GM23338 (cell line): ENCODE measurements around the gene DERA. TPM values are rescaled to one million over a fixed set of nuclear protein-coding genes. Genes with fewer than 3 reads are reported as not detected.
A peak's percentile ranks its signal among the peaks of the same experiment; 100 is the strongest.

Experiments
- ATAC-seq: fragments of 200-7000 bp; cut with Tn5 transposase; 3 replicates; pipeline ENCODE4 v1.9.1; 2020
- DNase-seq: peaks from one replicate; pipeline ENCODE4 v3.0.0-alpha.2; 2015; ENCODE audit warnings: low spot score
- H2AFZ ChIP-seq: fragments of 200-600 bp; sonication (generic); 2 replicates; pipeline ENCODE4 v1.8.0; 2016; ENCODE audit warnings: antibody characterized with exemption, mild to moderate bottlenecking, moderate library complexity
- H3F3A ChIP-seq: fragments of 200-600 bp; sonication (generic); replicated peaks from 2 replicates; pipeline ENCODE4 v1.8.0; 2017; ENCODE audit warnings: antibody characterized with exemption, mixed run types, low read depth
- H3K27ac ChIP-seq: fragments of 200-600 bp; sonication (generic); 2 replicates; pipeline ENCODE4 v1.6.1; 2016; ENCODE audit warnings: low read depth
- H3K27me3 ChIP-seq: fragments of 200-600 bp; sonication (generic); 2 replicates; pipeline ENCODE4 v1.8.0; 2016; ENCODE audit warnings: mild to moderate bottlenecking, mixed run types, moderate library complexity; ENCODE audit not compliant: insufficient read depth
- H3K36me3 ChIP-seq: fragments of 200-600 bp; sonication (generic); 2 replicates; pipeline ENCODE4 v1.8.0; 2016; ENCODE audit warnings: mild to moderate bottlenecking; ENCODE audit not compliant: insufficient read depth
- H3K4me1 ChIP-seq: fragments of 200-600 bp; sonication (generic); 2 replicates; pipeline ENCODE4 v1.8.0; 2016; ENCODE audit warnings: mild to moderate bottlenecking, moderate library complexity; ENCODE audit not compliant: insufficient read depth
- H3K4me2 ChIP-seq: fragments of 200-600 bp; sonication (generic); 2 replicates; pipeline ENCODE4 v1.7.1; 2017; ENCODE audit warnings: mixed run types
- H3K4me3 ChIP-seq: fragments of 200-600 bp; sonication (generic); 2 replicates; pipeline ENCODE4 v1.6.1; 2016; ENCODE audit warnings: mixed run types
- H3K79me2 ChIP-seq: fragments of 200-600 bp; sonication (generic); replicated peaks from 2 replicates; pipeline ENCODE4 v1.8.0; 2017; ENCODE audit warnings: mild to moderate bottlenecking; ENCODE audit not compliant: insufficient read depth
- H3K9me2 ChIP-seq: fragments of 200-600 bp; sonication (generic); 2 replicates; pipeline ENCODE4 v1.8.0; 2017; ENCODE audit not compliant: insufficient read depth
- H4K20me1 ChIP-seq: fragments of 200-600 bp; sonication (generic); replicated peaks from 2 replicates; pipeline ENCODE4 v1.8.0; 2017; ENCODE audit warnings: mild to moderate bottlenecking; ENCODE audit not compliant: insufficient read depth
- H3K27ac Mint-ChIP-seq: 2 replicates; pipeline ENCODE4 v1.8.0; 2020; ENCODE audit warnings: inconsistent platforms, mild to moderate bottlenecking, moderate library complexity, mixed read lengths
- H3K27me3 Mint-ChIP-seq: 3 replicates; pipeline ENCODE4 v1.8.0; 2022; ENCODE audit warnings: low read depth, mild to moderate bottlenecking, moderate library complexity, mixed read lengths, inconsistent platforms; ENCODE audit not compliant: insufficient read depth, poor library complexity
- H3K36me3 Mint-ChIP-seq: 3 replicates; pipeline ENCODE4 v1.8.0; 2021; ENCODE audit warnings: low read depth, mild to moderate bottlenecking, inconsistent platforms, moderate library complexity, mixed read lengths
- H3K4me1 Mint-ChIP-seq: 3 replicates; pipeline ENCODE4 v1.8.0; 2020; ENCODE audit warnings: mild to moderate bottlenecking, inconsistent platforms, mixed read lengths
- H3K4me3 Mint-ChIP-seq: 3 replicates; pipeline ENCODE4 v1.8.0; 2021; ENCODE audit warnings: moderate library complexity, mild to moderate bottlenecking, inconsistent platforms, mixed read lengths
- H3K9me3 Mint-ChIP-seq: 3 replicates; pipeline ENCODE4 v1.8.0; 2020; ENCODE audit warnings: moderate library complexity, mild to moderate bottlenecking, inconsistent platforms, mixed read lengths
- CREB1 ChIP-seq: fragments of 250-450 bp; sonication (Bioruptor Pico); IDR thresholded peaks from 2 replicates; pipeline ENCODE4 v1.5.0; 2020; ENCODE audit warnings: low read depth, mild to moderate bottlenecking, moderate library complexity
- CTCF ChIP-seq, 2 experiments: fragments of 200-600 bp in 1 of 2; sonication (generic) in 1 of 2; conservative IDR thresholded peaks; 2 replicates each; pipeline versions ENCODE4 v1.5.1 to v1.6.1; 2016 to 2017; ENCODE audit warnings: antibody characterized with exemption in 2 of 2, low read depth in 2 of 2, mild to moderate bottlenecking in 2 of 2, moderate library complexity in 1 of 2
- ETS1 ChIP-seq: IDR thresholded peaks from 2 replicates; pipeline ENCODE4 v1.6.1; 2016; ENCODE audit warnings: antibody characterized with exemption
- EZH2phosphoT487 ChIP-seq: fragments of 200-600 bp; sonication (generic); IDR thresholded peaks from one replicate; pipeline ENCODE4 v1.8.1; 2018; ENCODE audit warnings: antibody characterized with exemption; ENCODE audit not compliant: unreplicated experiment
- REST ChIP-seq: IDR thresholded peaks from one replicate; pipeline ENCODE4 v1.6.1; 2018; ENCODE audit warnings: antibody characterized with exemption; ENCODE audit not compliant: unreplicated experiment
- STAT1 ChIP-seq: IDR thresholded peaks from one replicate; pipeline ENCODE4 v1.6.1; 2016; ENCODE audit warnings: antibody characterized with exemption; ENCODE audit not compliant: unreplicated experiment
- ZNF462 ChIP-seq: fragments of 250-450 bp; sonication (Bioruptor Pico); IDR thresholded peaks from 2 replicates; pipeline ENCODE4 v1.5.0; 2020; ENCODE audit warnings: mild to moderate bottlenecking, moderate library complexity
- polyA plus RNA-seq: library from polyadenylated mRNA; unstranded; fragments of >200 nt; fragmentation: Nextera tagmentation; extraction: Ambion mirVana; gene quantifications from 2 replicates; pipeline ENCODE4 v1.2.1, GENCODE V29; 2016
- total RNA-seq: library from RNA; depleted of rRNA; stranded (reverse); fragments of >200 nt; shearing (Covaris generic); gene quantifications from 2 replicates; pipeline ENCODE4 v1.2.3, GENCODE V29; 2014

Gene DERA
- total and polyA plus RNA-seq, 2 experiments from 2014 or later = 20.4 to 27.3 TPM

GRCh38 chr12:15880721-15881120 lies 30.4 kb upstream of the DERA start:
- Mint-ChIP-seq H3K4me1 (peaks cover 33% of the 10 kb centered on the region), H3K4me3 (peak overlapping the region; percentile 99), H3K9me3 (no peaks in the 10 kb centered on the region; the same call in 1 of the 3 replicates), H3K27me3 (peaks cover 4% of the 10 kb centered on the region), H3K36me3 (peaks cover 32% of the 10 kb centered on the region), H3K27ac (no peak overlapping the region)
- no peak for ATAC-seq
- peaks cover 26% of the 10 kb centered on the region for H3K4me1 ChIP-seq
- peaks cover 24% of the 10 kb centered on the region for H4K20me1 ChIP-seq
- DNase-seq = no peak
- H2AFZ ChIP-seq = no peak overlapping the region
- no peak for TF ChIP-seq EZH2phosphoT487
- H3K79me2 ChIP-seq = peaks cover 33% of the 10 kb centered on the region
- no peaks in the 10 kb centered on the region for H3K27me3 ChIP-seq
- H3K36me3 ChIP-seq = peaks cover 5% of the 10 kb centered on the region
- no peak overlapping the region for H3K27ac ChIP-seq
- H3K9me2 ChIP-seq = no peaks in the 10 kb centered on the region
- no peak overlapping the region for H3K4me3 ChIP-seq
- peaks cover 8% of the 10 kb centered on the region for H3F3A ChIP-seq
- peak overlapping the region; percentile 97 for H3K4me2 ChIP-seq

GRCh38 chr12:15882118-15882971 lies 28.8 kb upstream of the DERA start, which contains the start of gene STRAP:
TSS of gene STRAP (plus strand) at chr12:15882387. CDS start at chr12:15882708, 321 bp downstream.
- peaks cover 29% of the 10 kb centered on the region for H3K4me1 Mint-ChIP-seq
- no peak for TF ChIP-seq ZNF462 (CRISPR knock-in tag)
- no peak for TF ChIP-seq STAT1
- TF ChIP-seq CREB1 (CRISPR knock-in tag) = peak; percentile 96
- TF ChIP-seq ETS1 = peak; percentile 57
- no peak for TF ChIP-seq REST
- no peak for TF ChIP-seq CTCF (conservative IDR thresholded peaks at IDR 0.05; ENCODE audit: low read depth in 2 of 2)

More at GRCh38 chr12:15882118-15882971, 28.8 kb upstream of the DERA start, which contains the start of gene STRAP:
- peak within 1 kb of the TSS; percentile 76 for H2AFZ ChIP-seq
- H3K36me3 ChIP-seq = peaks cover 12% of the 10 kb centered on the region
- Mint-ChIP-seq H3K36me3 (peaks cover 48% of the 10 kb centered on the region), H3K27me3 (peaks cover 4% of the 10 kb centered on the region), H3K9me3 (no peaks in the 10 kb centered on the region; the same call in 1 of the 3 replicates), H3K27ac (peak within 1 kb of the TSS; percentile 99), H3K4me3 (peak within 1 kb of the TSS; percentile 99)
- H3K4me3 ChIP-seq = peak within 1 kb of the TSS; percentile 98
- no peaks in the 10 kb centered on the region for H3K9me2 ChIP-seq
- peaks cover 25% of the 10 kb centered on the region for H3K4me1 ChIP-seq
- ATAC-seq (peak; percentile 93), DNase-seq (peak; percentile 97)
- peaks cover 50% of the 10 kb centered on the region for H3K79me2 ChIP-seq
- H3K27ac ChIP-seq = peak within 1 kb of the TSS; percentile 100
- peak within 1 kb of the TSS; percentile 97 for H3K4me2 ChIP-seq
- peaks cover 8% of the 10 kb centered on the region for H3F3A ChIP-seq
- peaks cover 35% of the 10 kb centered on the region for H4K20me1 ChIP-seq
- H3K27me3 ChIP-seq = no peaks in the 10 kb centered on the region
